NCI-H460 (cell line): ENCODE data around the gene FBXO31. TPM values are rescaled to one million over a fixed set of nuclear protein-coding genes. Genes with fewer than 3 reads are reported as not detected.
"Not testable (repeated sequence)": the region's sequence is repeated elsewhere in the genome, so short reads cannot be mapped to it uniquely, and the experiment has no call there.

Experiments
- DNase-seq: peaks from one replicate; pipeline ENCODE4 v3.0.0-alpha.2; 2016; ENCODE audit warnings: low read depth; ENCODE audit errors: extremely low read depth
- total RNA-seq: library from RNA; depleted of rRNA; stranded (reverse); fragments of >200 nt; shearing (Covaris generic); gene quantifications from 2 replicates; pipeline ENCODE4 v1.2.3, GENCODE V29; 2014

Gene FBXO31
- total RNA-seq, 1 experiment from 2014 or later, result 9.1 TPM

- DNase-seq, result no peak
These were observed 37.7 kb downstream of the FBXO31 start for GRCh38 chr16:87345726-87346424.

GRCh38 chr16:87344931-87345631 is 38.5 kb downstream of the FBXO31 start:
- DNase-seq, result no peak

GRCh38 chr16:87344165-87344930 is 39.2 kb downstream of the FBXO31 start:
- no peak for DNase-seq

GRCh38 chr16:87343753-87344050 is 39.9 kb downstream of the FBXO31 start:
- no peak for DNase-seq

- no peak for DNase-seq
These were observed 40.4 kb downstream of the FBXO31 start for GRCh38 chr16:87342978-87343752.

- DNase-seq, result no peak
These were observed 41.1 kb downstream of the FBXO31 start for GRCh38 chr16:87342504-87342903.

- DNase-seq, result no peak
These were observed 43.4 kb downstream of the FBXO31 start for GRCh38 chr16:87340198-87340597.

- not testable (repeated sequence) for DNase-seq
These were observed 43.9 kb downstream of the FBXO31 start for GRCh38 chr16:87339724-87340105.

- no peak for DNase-seq
These were observed 44.4 kb downstream of the FBXO31 start for GRCh38 chr16:87339086-87339723.

- DNase-seq, result no peak
These were observed 45.3 kb downstream of the FBXO31 start for GRCh38 chr16:87338155-87338765.

GRCh38 chr16:87337262-87337771 is 46.3 kb downstream of the FBXO31 start:
- DNase-seq, result no peak

- no peak for DNase-seq
These were observed 46.9 kb downstream of the FBXO31 start for GRCh38 chr16:87336434-87337240.

- DNase-seq, result no peak
These were observed 47.7 kb downstream of the FBXO31 start for GRCh38 chr16:87335625-87336433.

- no peak for DNase-seq
These were observed 48.6 kb downstream of the FBXO31 start for GRCh38 chr16:87334651-87335624.

GRCh38 chr16:87333581-87334331 is 49.8 kb downstream of the FBXO31 start:
- DNase-seq, result no peak

- no peak for DNase-seq
These were observed 50.5 kb downstream of the FBXO31 start for GRCh38 chr16:87333101-87333500.
